HepG2 (cell line): ENCODE results near the gene ARHGEF16. TPM values are rescaled to one million over a fixed set of nuclear protein-coding genes. Genes with fewer than 3 reads are reported as not detected.

ENCODE experiments used
- ELF3 ChIP-seq: IDR thresholded peaks from 2 replicates; pipeline ENCODE4 v1.6.1; 2016; ENCODE audit warnings: missing genetic modification reagents, missing compliant biosample characterization
- KAT8 ChIP-seq: IDR thresholded peaks from 2 replicates; pipeline ENCODE4 v1.6.1; 2016; ENCODE audit warnings: missing genetic modification reagents, missing compliant biosample characterization
- KDM2A ChIP-seq: sonication (generic); formaldehyde crosslinking; IDR thresholded peaks from 2 replicates; pipeline ENCODE4 v1.4.0; 2020; ENCODE audit warnings: low read depth, missing genetic modification reagents, borderline replicate concordance
- MIXL1 ChIP-seq: IDR thresholded peaks from 2 replicates; pipeline ENCODE4 v1.6.1; 2016
- MTA1 ChIP-seq: sonication (generic); formaldehyde crosslinking; IDR thresholded peaks from 2 replicates; pipeline ENCODE4 v1.4.0; 2020; ENCODE audit warnings: missing genetic modification reagents, mild to moderate bottlenecking, borderline replicate concordance
- RBM22 ChIP-seq: fragments of 200-400 bp; formaldehyde crosslinking; optimal IDR thresholded peaks from 2 replicates; pipeline ENCODE3; 2017; ENCODE audit warnings: mild to moderate bottlenecking, low read length, moderate library complexity
- SP2 ChIP-seq: sonication (generic); formaldehyde crosslinking; IDR thresholded peaks from 2 replicates; pipeline ENCODE4 v1.5.1; 2020; ENCODE audit warnings: mild to moderate bottlenecking, missing genetic modification reagents
- SP4 ChIP-seq: sonication (generic); formaldehyde crosslinking; IDR thresholded peaks from 2 replicates; pipeline ENCODE4 v1.8.1; 2023; ENCODE audit warnings: mild to moderate bottlenecking, missing genetic modification reagents
- THAP11 ChIP-seq: IDR thresholded peaks from 2 replicates; pipeline ENCODE4 v1.6.1; 2016; ENCODE audit warnings: missing biosample characterization, missing genetic modification reagents
- ZIK1 ChIP-seq: sonication (generic); formaldehyde crosslinking; IDR thresholded peaks from 2 replicates; pipeline ENCODE4 v1.5.0; 2020; ENCODE audit warnings: mild to moderate bottlenecking, low read depth, missing genetic modification reagents, borderline replicate concordance
- ZNF501 ChIP-seq: sonication (generic); formaldehyde crosslinking; IDR thresholded peaks from 2 replicates; pipeline ENCODE4 v1.5.1; 2020; ENCODE audit warnings: mild to moderate bottlenecking, moderate library complexity, missing genetic modification reagents
- ZNF619 ChIP-seq: sonication (generic); formaldehyde crosslinking; IDR thresholded peaks from 2 replicates; pipeline ENCODE4 v1.4.0; 2020; ENCODE audit warnings: mild to moderate bottlenecking, missing genetic modification reagents
- ZNF83 ChIP-seq: sonication (generic); formaldehyde crosslinking; IDR thresholded peaks from 2 replicates; pipeline ENCODE4 v1.4.0; 2020; ENCODE audit warnings: missing genetic modification reagents, mild to moderate bottlenecking, borderline replicate concordance
- polyA plus RNA-seq, 8 experiments: library from polyadenylated mRNA; depleted of rRNA in 3 of 8; stranded (reverse) in 7 of 8; unstranded in 1 of 8; fragments of >200 nt; fragmentation: Illumina TruSeq in 4 of 8; extraction: Trizol in 4 of 8; gene quantifications; 2 replicates each; pipeline versions ENCODE4 v1.2.1 to v1.2.3, GENCODE V29; 2011 to 2016; ENCODE audit warnings: low read depth in 4 of 8, missing spikeins in 1 of 8, mixed read lengths in 1 of 8; ENCODE audit not compliant: insufficient read depth in 1 of 8
- total RNA-seq, 5 experiments: library from RNA; depleted of rRNA; stranded (reverse); fragments of >200 nt; fragmentation: Illumina TruSeq; extraction: Trizol; gene quantifications; 2 replicates each; pipeline ENCODE4 v1.2.3, GENCODE V29; 2016; ENCODE audit warnings: low read depth in 1 of 5
- TF ChIP-seq, protein P1 (sequence below): sonication (generic); formaldehyde crosslinking; IDR thresholded peaks from 2 replicates; pipeline ENCODE4 v1.5.1; 2020; ENCODE audit warnings: missing genetic modification reagents, mild to moderate bottlenecking, borderline replicate concordance
- TF ChIP-seq, protein P2 (sequence below): sonication (generic); formaldehyde crosslinking; IDR thresholded peaks from 2 replicates; pipeline ENCODE4 v1.4.0; 2020; ENCODE audit warnings: mild to moderate bottlenecking, missing genetic modification reagents
- TF ChIP-seq, protein P3 (sequence below): sonication (generic); formaldehyde crosslinking; IDR thresholded peaks from 2 replicates; pipeline ENCODE4 v1.4.0; 2020; ENCODE audit warnings: mild to moderate bottlenecking, missing genetic modification reagents

The ARHGEF16 gene
- total and polyA plus RNA-seq, 2 of the 13 experiments (the other 11 are each of a cell fraction or from before 2014, with no cell fraction given): 20.3 to 39.9 TPM

DNA sequence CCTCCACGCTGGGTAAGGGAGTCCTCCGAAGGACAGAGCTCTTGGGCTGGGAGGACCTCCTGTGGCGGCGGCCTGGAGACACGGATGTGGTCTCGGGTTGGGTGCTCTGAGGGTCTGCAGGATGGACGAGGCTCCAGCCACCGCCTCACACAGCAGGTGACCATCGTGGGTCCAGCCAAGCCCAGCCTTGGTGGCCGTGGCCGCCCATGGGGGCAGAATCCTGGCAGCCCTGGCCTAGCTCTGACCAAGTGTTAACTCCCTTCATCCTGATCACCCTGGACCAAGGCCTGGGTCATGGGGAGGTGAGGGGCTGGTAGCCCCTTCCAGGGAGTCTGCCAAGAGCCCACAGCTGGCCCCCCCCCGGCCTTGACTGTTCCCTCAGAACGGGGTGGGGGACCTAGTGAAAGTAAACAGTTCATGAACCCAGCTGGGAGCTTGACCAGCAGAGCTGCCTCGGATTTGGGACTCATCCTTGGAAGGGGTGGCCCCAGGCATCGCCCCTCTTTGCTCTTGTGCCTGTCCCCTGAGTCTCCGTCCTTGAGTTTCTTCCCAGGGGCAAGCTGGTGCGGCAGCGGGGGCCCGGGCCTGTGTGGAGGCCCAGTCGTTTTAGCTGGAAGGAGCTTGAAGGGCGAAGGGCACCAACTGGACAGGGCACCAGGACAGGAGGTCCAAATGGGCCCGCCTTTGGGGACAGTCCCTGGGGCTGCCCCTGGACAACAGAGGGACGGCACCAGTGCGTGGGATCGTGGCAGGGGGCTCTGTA lies 17.8 kb downstream of the ARHGEF16 start (continued):
- TF ChIP-seq, protein P1, sequence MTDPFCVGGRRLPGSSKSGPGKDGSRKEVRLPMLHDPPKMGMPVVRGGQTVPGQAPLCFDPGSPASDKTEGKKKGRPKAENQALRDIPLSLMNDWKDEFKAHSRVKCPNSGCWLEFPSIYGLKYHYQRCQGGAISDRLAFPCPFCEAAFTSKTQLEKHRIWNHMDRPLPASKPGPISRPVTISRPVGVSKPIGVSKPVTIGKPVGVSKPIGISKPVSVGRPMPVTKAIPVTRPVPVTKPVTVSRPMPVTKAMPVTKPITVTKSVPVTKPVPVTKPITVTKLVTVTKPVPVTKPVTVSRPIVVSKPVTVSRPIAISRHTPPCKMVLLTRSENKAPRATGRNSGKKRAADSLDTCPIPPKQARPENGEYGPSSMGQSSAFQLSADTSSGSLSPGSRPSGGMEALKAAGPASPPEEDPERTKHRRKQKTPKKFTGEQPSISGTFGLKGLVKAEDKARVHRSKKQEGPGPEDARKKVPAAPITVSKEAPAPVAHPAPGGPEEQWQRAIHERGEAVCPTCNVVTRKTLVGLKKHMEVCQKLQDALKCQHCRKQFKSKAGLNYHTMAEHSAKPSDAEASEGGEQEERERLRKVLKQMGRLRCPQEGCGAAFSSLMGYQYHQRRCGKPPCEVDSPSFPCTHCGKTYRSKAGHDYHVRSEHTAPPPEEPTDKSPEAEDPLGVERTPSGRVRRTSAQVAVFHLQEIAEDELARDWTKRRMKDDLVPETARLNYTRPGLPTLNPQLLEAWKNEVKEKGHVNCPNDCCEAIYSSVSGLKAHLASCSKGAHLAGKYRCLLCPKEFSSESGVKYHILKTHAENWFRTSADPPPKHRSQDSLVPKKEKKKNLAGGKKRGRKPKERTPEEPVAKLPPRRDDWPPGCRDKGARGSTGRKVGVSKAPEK (CRISPR knock-in tag): no peak
- TF ChIP-seq ZIK1 (CRISPR knock-in tag) (no peak), KAT8 (no peak; the same call in 1 of the 2 replicates), ZNF619 (CRISPR knock-in tag) (no peak), ZNF501 (CRISPR knock-in tag) (no peak; the same call in 1 of the 2 replicates), MIXL1 (CRISPR knock-in tag) (no peak), THAP11 (no peak), RBM22 (no peak), ELF3 (CRISPR knock-in tag) (no peak), ZNF83 (no peak), MTA1 (CRISPR knock-in tag) (0 out of 2 replicates have a peak, but pooled peaks have one; percentile 22), KDM2A (CRISPR knock-in tag) (no peak), SP4 (CRISPR knock-in tag) (0 out of 2 replicates have a peak, but pooled peaks have one; percentile 37), SP2 (CRISPR knock-in tag) (no peak)
- TF ChIP-seq, protein P2, sequence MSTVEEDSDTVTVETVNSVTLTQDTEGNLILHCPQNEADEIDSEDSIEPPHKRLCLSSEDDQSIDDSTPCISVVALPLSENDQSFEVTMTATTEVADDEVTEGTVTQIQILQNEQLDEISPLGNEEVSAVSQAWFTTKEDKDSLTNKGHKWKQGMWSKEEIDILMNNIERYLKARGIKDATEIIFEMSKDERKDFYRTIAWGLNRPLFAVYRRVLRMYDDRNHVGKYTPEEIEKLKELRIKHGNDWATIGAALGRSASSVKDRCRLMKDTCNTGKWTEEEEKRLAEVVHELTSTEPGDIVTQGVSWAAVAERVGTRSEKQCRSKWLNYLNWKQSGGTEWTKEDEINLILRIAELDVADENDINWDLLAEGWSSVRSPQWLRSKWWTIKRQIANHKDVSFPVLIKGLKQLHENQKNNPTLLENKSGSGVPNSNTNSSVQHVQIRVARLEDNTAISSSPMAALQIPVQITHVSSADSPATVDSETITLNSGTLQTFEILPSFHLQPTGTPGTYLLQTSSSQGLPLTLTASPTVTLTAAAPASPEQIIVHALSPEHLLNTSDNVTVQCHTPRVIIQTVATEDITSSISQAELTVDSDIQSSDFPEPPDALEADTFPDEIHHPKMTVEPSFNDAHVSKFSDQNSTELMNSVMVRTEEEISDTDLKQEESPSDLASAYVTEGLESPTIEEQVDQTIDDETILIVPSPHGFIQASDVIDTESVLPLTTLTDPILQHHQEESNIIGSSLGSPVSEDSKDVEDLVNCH (CRISPR knock-in tag): no peak
- TF ChIP-seq, protein P3, sequence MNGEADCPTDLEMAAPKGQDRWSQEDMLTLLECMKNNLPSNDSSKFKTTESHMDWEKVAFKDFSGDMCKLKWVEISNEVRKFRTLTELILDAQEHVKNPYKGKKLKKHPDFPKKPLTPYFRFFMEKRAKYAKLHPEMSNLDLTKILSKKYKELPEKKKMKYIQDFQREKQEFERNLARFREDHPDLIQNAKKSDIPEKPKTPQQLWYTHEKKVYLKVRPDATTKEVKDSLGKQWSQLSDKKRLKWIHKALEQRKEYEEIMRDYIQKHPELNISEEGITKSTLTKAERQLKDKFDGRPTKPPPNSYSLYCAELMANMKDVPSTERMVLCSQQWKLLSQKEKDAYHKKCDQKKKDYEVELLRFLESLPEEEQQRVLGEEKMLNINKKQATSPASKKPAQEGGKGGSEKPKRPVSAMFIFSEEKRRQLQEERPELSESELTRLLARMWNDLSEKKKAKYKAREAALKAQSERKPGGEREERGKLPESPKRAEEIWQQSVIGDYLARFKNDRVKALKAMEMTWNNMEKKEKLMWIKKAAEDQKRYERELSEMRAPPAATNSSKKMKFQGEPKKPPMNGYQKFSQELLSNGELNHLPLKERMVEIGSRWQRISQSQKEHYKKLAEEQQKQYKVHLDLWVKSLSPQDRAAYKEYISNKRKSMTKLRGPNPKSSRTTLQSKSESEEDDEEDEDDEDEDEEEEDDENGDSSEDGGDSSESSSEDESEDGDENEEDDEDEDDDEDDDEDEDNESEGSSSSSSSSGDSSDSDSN (CRISPR knock-in tag): peak; percentile 50; the same call in 1 of the 2 replicates
